Measurements from ENCODE around the gene AAGAB. TPM values are rescaled to one million over a fixed set of nuclear protein-coding genes. Genes with fewer than 3 reads are reported as not detected.
"Not testable (repeated sequence)": the region's sequence is repeated elsewhere in the genome, so short reads cannot be mapped to it uniquely, and the experiment has no call there.

AAGAB gene
- total RNA-seq, 1 donor from 2014 or later, result 60.5 TPM

DNA sequence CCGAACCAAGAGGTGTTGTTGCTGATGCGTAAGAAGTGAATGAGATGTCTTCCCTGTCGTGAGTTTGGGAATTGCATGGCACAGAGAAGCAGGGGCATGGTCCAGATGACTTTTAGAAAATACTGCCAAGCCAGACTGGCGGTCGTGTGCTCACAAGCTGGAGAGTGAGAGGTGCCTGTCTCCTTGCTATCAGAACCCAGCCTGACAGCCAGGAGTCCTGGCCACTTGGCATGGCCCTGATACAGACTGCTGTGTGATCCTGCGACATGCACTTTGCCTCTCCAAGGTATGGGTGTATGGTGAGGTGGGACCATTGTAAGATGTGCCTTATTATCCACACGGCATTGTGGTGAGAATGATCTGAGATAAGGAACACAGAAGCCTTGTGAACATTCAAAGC is 96.1 kb downstream of the AAGAB start:
- Mint-ChIP-seq H3K27ac (no peak overlapping the region), H3K36me3 (ENCODE audit: insufficient read depth) (peaks cover 8% of the 10 kb centered on the region), H3K4me1 (ENCODE audit: low read depth) (no peaks in the 10 kb centered on the region), H3K27me3 (no peaks in the 10 kb centered on the region), H3K4me3 (ENCODE audit: low read depth) (no peak overlapping the region), H3K9me3 (ENCODE audit: low read depth) (peaks cover 3% of the 10 kb centered on the region)
- DNase-seq (ENCODE audit: low spot score, unreplicated experiment), result no peak
- TF ChIP-seq, protein P1, sequence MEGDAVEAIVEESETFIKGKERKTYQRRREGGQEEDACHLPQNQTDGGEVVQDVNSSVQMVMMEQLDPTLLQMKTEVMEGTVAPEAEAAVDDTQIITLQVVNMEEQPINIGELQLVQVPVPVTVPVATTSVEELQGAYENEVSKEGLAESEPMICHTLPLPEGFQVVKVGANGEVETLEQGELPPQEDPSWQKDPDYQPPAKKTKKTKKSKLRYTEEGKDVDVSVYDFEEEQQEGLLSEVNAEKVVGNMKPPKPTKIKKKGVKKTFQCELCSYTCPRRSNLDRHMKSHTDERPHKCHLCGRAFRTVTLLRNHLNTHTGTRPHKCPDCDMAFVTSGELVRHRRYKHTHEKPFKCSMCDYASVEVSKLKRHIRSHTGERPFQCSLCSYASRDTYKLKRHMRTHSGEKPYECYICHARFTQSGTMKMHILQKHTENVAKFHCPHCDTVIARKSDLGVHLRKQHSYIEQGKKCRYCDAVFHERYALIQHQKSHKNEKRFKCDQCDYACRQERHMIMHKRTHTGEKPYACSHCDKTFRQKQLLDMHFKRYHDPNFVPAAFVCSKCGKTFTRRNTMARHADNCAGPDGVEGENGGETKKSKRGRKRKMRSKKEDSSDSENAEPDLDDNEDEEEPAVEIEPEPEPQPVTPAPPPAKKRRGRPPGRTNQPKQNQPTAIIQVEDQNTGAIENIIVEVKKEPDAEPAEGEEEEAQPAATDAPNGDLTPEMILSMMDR (IDR thresholded peaks at IDR 0.05; ENCODE audit: unreplicated experiment), result no peak

DNA sequence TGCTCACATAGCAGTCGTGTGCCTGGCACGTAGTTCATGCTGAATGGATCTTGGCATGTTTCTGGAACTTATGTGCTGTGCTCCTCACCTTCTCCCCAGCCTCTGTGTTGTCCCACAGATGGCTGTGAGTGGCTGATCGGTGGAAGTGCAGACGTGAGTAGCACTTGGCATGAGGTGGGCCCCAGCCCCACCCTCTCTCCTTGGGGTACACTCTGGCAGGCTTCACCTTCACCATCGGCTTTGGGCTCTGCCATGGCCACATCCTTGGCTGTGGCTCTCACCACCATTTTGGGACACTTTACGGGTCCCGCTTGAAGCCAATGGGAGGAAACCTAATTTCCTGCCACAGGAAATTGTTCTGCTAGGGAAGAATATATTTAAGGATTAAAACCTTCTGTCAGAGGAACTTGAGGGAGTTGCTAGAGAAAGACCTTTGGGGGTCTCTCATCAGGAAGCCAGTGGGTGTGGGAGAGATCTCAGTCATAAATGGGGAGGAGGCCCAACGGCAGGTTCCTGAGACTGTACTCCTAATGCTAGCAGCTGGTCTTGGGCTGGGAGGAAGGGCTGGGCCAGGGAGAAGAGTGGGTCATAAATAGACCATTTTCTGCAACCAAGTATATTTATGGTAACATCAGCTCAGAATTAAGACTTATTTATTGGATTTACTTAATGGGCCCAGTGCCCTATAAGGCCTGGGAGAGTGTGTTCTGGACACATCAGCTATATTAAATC is 96.8 kb downstream of the AAGAB start:
- peaks cover 10% of the 10 kb centered on the region for H3K36me3 Mint-ChIP-seq (ENCODE audit: insufficient read depth)
- H3K27ac Mint-ChIP-seq, result no peak overlapping the region
- TF ChIP-seq, protein P1 (IDR thresholded peaks at IDR 0.05; ENCODE audit: unreplicated experiment), result no peak
- peaks cover 4% of the 10 kb centered on the region for H3K4me1 Mint-ChIP-seq (ENCODE audit: low read depth)
- no peaks in the 10 kb centered on the region for H3K27me3 Mint-ChIP-seq
- peaks cover 3% of the 10 kb centered on the region for H3K9me3 Mint-ChIP-seq (ENCODE audit: low read depth)
- H3K4me3 Mint-ChIP-seq (ENCODE audit: low read depth), result no peak overlapping the region
- DNase-seq (ENCODE audit: low spot score, unreplicated experiment), result no peak

DNA sequence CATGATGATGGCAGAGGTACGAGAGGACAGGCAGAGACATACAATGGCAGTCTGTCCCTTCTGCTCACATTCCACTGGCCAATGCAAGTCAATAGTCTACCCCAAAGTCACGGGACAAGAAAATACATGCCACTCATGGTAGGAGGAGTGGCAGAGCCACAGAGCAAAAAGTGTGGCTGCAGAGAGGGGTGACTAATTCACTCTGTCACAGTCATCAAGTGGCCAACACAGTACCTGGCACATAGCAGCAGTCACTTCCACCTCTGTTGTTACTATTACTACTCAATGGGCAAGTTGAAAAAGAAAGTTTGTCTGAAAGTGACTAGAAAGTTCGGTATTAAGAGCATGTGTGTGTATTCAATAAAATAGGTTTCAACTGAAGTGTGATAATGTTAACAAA is 97.6 kb downstream of the AAGAB start:
- H3K4me3 Mint-ChIP-seq (ENCODE audit: low read depth), result no peak overlapping the region
- no peak for DNase-seq (ENCODE audit: low spot score, unreplicated experiment)
- TF ChIP-seq, protein P1 (IDR thresholded peaks at IDR 0.05; ENCODE audit: unreplicated experiment), result no peak

DNA sequence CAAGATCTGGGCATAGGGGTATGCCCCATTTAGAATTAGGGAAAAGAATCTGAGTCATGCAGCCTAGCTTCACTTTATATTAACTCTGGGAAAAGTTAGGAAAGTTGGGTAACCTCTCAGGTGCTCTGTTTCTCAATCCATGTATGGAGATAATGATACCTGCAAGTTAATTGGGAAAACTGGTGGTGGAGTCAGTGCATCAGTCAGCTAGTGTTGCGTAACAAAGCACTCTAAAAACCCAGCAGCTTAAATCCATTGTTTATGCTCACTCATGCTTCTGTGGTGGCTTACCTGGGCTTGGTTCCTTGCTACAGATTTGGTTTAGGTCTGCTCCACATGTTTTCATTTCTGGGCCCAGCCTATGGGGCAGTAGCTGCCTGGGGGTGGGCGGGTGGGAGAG is 98.0 kb downstream of the AAGAB start:
- Mint-ChIP-seq H3K4me1 (ENCODE audit: low read depth) (peaks cover 7% of the 10 kb centered on the region), H3K27me3 (no peaks in the 10 kb centered on the region), H3K9me3 (ENCODE audit: low read depth) (peaks cover 3% of the 10 kb centered on the region), H3K36me3 (ENCODE audit: insufficient read depth) (peaks cover 10% of the 10 kb centered on the region), H3K27ac (no peak overlapping the region), H3K4me3 (ENCODE audit: low read depth) (no peak overlapping the region)
- TF ChIP-seq, protein P1 (IDR thresholded peaks at IDR 0.05; ENCODE audit: unreplicated experiment), result no peak
- no peak for DNase-seq (ENCODE audit: low spot score, unreplicated experiment)

More for the DNA sequence above, 97.6 kb downstream of the AAGAB start:
- peaks cover 10% of the 10 kb centered on the region for H3K36me3 Mint-ChIP-seq (ENCODE audit: insufficient read depth)
- H3K27me3 Mint-ChIP-seq, result no peaks in the 10 kb centered on the region
- peaks cover 7% of the 10 kb centered on the region for H3K4me1 Mint-ChIP-seq (ENCODE audit: low read depth)
- H3K27ac Mint-ChIP-seq, result no peak overlapping the region
- peaks cover 3% of the 10 kb centered on the region for H3K9me3 Mint-ChIP-seq (ENCODE audit: low read depth)

DNA sequence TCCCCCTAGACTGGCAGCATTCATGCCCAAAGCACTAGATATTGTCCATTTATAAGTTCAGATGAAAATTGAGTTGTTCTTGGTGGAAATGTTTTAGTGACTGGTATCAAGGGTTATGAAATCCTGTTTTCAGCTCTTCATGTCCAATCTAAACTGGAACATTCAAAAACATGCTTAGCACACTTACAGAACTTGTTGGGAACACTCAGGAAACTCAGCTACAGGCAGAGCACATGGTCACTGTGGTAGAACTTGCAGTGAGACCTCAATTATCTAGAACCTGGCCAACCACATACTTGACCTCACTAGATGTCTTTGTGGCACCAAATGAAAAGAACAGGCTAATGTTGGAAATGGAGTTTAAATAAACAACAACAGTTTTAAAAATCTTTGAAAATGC is 100.2 kb downstream of the AAGAB start:
- no peak for DNase-seq (ENCODE audit: low spot score, unreplicated experiment)
- no peaks in the 10 kb centered on the region for H3K27me3 Mint-ChIP-seq
- TF ChIP-seq, protein P1 (IDR thresholded peaks at IDR 0.05; ENCODE audit: unreplicated experiment), result no peak
- H3K4me3 Mint-ChIP-seq (ENCODE audit: low read depth), result no peak overlapping the region
- no peak overlapping the region for H3K27ac Mint-ChIP-seq
- peaks cover 8% of the 10 kb centered on the region for H3K36me3 Mint-ChIP-seq (ENCODE audit: insufficient read depth)
- peaks cover 19% of the 10 kb centered on the region for H3K4me1 Mint-ChIP-seq (ENCODE audit: low read depth)
- H3K9me3 Mint-ChIP-seq (ENCODE audit: low read depth), result peaks cover 3% of the 10 kb centered on the region

DNA sequence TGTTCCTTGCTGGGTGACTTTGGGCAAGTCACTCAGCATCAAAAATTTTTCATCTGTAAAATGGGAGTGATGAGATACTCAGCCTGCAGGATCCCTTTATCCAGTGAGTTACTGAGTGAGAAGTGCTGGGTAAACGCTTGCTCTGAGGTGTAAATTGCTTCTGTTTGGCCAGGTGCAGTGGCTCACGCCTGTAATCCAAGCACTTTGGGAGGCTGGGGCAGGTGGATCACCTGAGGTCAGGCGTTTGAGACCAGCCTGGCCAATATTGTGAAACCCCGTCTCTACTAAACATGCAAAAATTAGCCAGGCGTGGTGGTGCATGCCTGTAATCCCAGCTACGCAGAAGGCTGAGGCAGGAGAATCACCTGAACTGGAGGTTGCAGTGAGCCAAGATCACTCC is 101.4 kb downstream of the AAGAB start:
- H3K9me3 Mint-ChIP-seq (ENCODE audit: low read depth); DNase-seq (ENCODE audit: low spot score, unreplicated experiment); H3K36me3 Mint-ChIP-seq (ENCODE audit: insufficient read depth); H3K27ac Mint-ChIP-seq; H3K4me3 Mint-ChIP-seq (ENCODE audit: low read depth); H3K27me3 Mint-ChIP-seq: not testable (repeated sequence)
- H3K4me1 Mint-ChIP-seq (ENCODE audit: low read depth), result peaks cover 31% of the 10 kb centered on the region
